IPS-NIHi11 (cell line): ENCODE measurements around the gene ZNF326.

ENCODE experiments used
- DNase-seq: peaks from one replicate; pipeline ENCODE4 v3.0.0; 2012; ENCODE audit warnings: mixed read lengths, low spot score

The ZNF326 gene

DNA sequence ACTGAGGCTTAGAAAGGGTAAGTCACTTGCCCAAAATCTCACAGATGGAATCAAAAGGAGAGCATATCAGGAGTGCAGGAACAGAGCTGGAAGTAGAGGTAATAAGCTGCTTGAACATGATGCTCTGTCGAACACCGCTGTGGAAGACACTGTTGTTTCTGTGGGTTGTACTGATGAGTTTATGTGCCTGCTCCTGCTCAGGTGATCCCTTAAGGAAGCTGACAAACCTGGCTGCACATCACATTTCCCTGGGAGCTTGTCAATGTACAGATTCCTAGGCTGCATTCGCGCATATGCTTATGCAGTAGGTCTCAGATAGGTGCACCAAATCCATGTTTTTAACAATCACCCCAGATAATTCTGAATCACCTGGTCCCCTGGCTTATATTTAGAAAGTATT, 79.7 kb downstream of the ZNF326 start:
- DNase-seq = no peak

DNA sequence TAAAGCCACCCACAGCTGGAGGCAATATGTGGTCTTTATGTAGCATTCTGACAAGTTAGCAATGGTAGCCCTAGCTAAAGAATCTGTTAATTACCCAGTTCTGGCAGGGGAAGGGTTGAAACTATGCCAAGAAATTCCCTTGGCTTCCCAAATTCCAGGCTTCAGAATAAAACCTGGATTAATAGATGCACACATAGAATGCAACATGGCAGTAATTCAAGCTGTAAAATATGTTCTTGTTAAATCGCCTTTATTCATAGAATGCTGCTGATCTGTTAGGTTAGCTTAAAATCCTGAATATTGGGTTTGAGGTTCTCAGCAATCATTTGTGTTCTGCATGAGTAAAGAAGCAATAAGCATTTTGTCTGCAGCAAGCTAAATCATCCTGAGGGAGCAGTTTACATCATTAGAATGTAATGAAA, 80.1 kb downstream of the ZNF326 start:
- no peak for DNase-seq

DNA sequence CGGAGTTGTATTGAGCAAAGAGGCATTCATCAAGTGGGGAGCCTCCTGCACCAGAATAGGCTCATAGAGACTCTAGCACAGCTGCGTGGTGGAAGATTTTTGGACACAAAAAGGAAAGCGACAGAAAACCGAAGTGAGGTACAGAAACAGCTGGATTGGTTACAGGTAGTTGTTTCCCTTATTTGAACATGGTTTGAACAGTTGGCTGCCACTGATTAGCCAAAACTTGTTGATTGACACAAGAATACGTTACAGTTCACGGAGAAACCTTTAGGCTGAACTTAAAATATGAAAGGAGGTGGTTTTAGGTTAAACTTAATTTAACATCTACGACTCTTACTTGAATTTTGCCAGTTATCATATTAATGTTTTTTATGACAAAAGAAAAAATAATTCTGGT, 89.1 kb downstream of the ZNF326 start:
- DNase-seq = no peak
